ENCODE measurements around the gene MOCOS. TPM values are rescaled to one million over a fixed set of nuclear protein-coding genes. Genes with fewer than 3 reads are reported as not detected.

The MOCOS gene
- total RNA-seq, 2 donors from 2014 or later = 5.6 to 5.7 TPM

DNA sequence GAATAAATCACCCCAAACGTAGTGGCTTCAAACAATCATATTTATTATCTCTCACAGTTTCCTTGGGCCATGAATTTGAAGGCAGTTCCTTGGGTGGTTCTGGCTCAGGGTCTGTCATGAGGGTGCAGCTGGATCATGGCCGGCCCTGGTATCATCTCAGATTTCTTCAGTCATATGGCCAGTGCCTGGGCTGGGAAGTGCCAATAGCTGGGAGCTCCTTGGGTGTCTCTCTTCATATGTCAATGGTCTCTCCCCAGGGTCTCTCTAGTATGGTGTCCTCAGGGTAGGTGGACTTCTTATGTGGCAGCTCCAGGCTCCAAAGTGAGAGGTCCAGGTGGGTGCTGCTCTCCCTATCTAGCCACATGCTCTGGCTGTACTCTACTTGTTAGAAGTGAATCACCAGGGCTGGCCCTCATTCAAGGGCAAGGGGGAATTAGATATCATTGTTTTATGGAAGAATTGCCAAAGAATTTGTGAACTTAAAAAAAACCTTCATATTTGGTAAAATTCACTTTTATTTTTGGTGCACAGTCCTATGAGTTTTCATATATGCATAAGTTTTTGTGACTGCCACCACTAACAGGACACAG, 125.6 kb downstream of the MOCOS start:
- intact Hi-C loops (cut with DNase I, micrococcal nuclease) = no loop called here
- ATAC-seq (no peak), DNase-seq (no peak)

GRCh38 chr18:36314098-36314497, 126.8 kb downstream of the MOCOS start:
- ATAC-seq (no peak), DNase-seq (no peak)
- intact Hi-C loops (cut with DNase I, micrococcal nuclease) = no loop called here

- no peak for ATAC-seq
- no peak for DNase-seq
- intact Hi-C loops (cut with DNase I, micrococcal nuclease) = no loop called here
Measured at GRCh38 chr18:36314754-36315153, 127.5 kb downstream of the MOCOS start.

GRCh38 chr18:36315736-36316135, 128.4 kb downstream of the MOCOS start:
- DNase-seq (no peak), ATAC-seq (no peak)
- intact Hi-C loops (cut with DNase I, micrococcal nuclease) = no loop called here

DNA sequence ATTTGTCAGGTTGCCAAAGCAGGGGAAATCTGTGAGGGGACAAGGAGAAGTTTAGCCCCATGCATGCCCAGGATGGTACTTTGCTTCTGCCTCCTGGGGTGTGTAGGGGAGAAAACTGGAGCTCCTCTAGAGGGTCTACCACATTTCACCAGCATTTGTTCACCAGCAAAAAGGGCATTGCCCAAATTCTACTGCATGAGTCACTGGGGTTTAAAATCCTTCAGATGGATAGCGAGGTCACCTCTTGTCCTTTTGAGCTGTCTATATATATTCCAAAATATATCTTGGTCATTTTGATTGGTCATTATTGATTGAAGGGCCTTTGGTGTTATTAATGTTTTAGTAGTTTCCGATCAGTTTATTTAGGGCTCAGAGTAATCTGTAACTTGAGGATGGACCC, 128.9 kb downstream of the MOCOS start:
- no peak for DNase-seq
- no peak for ATAC-seq
- intact Hi-C loops (cut with DNase I, micrococcal nuclease) = no loop called here

Other genes with a start within 250 kb of the MOCOS start
- 10 to 100 TPM; 32.3 to 32.5 TPM for gene RPRD1A, start 119.9 kb upstream of the MOCOS start, total RNA-seq
- 10 to 100 TPM; 11.0 to 11.4 TPM for gene SLC39A6, start 58.2 kb upstream of the MOCOS start, total RNA-seq
- 10 to 100 TPM; 36.3 to 39.9 TPM for gene ELP2, start 57.6 kb upstream of the MOCOS start, total RNA-seq
- gene FHOD3, start 110.2 kb downstream of the MOCOS start, total RNA-seq = 1 to 10 TPM; 1.3 to 5.1 TPM

All from left colon (tissue), 2 donors.